SK-N-SH treated with all-trans-retinoic acid at 6 μM for 48 hours (cell line): ENCODE measurements around the gene WHRN.

Experiments used
- ARNTL ChIP-seq: fragments of 450-650 bp; formaldehyde crosslinking; IDR thresholded peaks from 2 replicates; pipeline ENCODE4 v1.5.0; 2020; ENCODE audit warnings: low read depth, mild to moderate bottlenecking, moderate library complexity, borderline replicate concordance
- CREB5 ChIP-seq: fragments of 250-450 bp; sonication (Bioruptor Pico); IDR thresholded peaks from 2 replicates; pipeline ENCODE4 v1.5.1; 2020; ENCODE audit warnings: low read depth, mild to moderate bottlenecking, moderate library complexity
- ESRRG ChIP-seq: fragments of 250-450 bp; sonication (Bioruptor Pico); IDR thresholded peaks from 2 replicates; pipeline ENCODE4 v1.6.1; 2021; ENCODE audit warnings: mild to moderate bottlenecking
- GLIS3 ChIP-seq: fragments of 250-450 bp; sonication (Bioruptor Pico); IDR thresholded peaks from 2 replicates; pipeline ENCODE4 v1.5.0; 2020; ENCODE audit warnings: mild to moderate bottlenecking, moderate library complexity
- ISL1 ChIP-seq: fragments of 250-450 bp; sonication (Bioruptor Pico); IDR thresholded peaks from 2 replicates; pipeline ENCODE4 v2.1.2; 2022; ENCODE audit warnings: mild to moderate bottlenecking, moderate library complexity
- PATZ1 ChIP-seq: fragments of 250-450 bp; sonication (Bioruptor Pico); IDR thresholded peaks from 2 replicates; pipeline ENCODE4 v1.8.0; 2020; ENCODE audit warnings: mild to moderate bottlenecking, moderate library complexity, borderline replicate concordance
- POU6F1 ChIP-seq: fragments of 250-450 bp; sonication (Bioruptor Pico); IDR thresholded peaks from 2 replicates; pipeline ENCODE4 v1.8.0; 2021; ENCODE audit warnings: low read depth, mild to moderate bottlenecking, moderate library complexity, borderline replicate concordance
- PPARA ChIP-seq: fragments of 250-450 bp; sonication (Bioruptor Pico); IDR thresholded peaks from 2 replicates; pipeline ENCODE4 v1.5.0; 2020; ENCODE audit warnings: mild to moderate bottlenecking, borderline replicate concordance
- TOX ChIP-seq: fragments of 250-450 bp; sonication (Bioruptor Pico); IDR thresholded peaks from 2 replicates; pipeline ENCODE4 v1.8.0; 2021; ENCODE audit warnings: mild to moderate bottlenecking, moderate library complexity, borderline replicate concordance
- ZC3H10 ChIP-seq: fragments of 250-450 bp; sonication (Bioruptor Pico); IDR thresholded peaks from 2 replicates; pipeline ENCODE4 v1.5.1; 2021; ENCODE audit warnings: mild to moderate bottlenecking, moderate library complexity
- ZFP3 ChIP-seq: fragments of 250-450 bp; sonication (Bioruptor Pico); IDR thresholded peaks from 2 replicates; pipeline ENCODE4 v1.5.0; 2020; ENCODE audit warnings: mild to moderate bottlenecking, moderate library complexity
- ZFP30 ChIP-seq: fragments of 450-650 bp; formaldehyde crosslinking; IDR thresholded peaks from 2 replicates; pipeline ENCODE4 v1.5.0; 2022; ENCODE audit warnings: mild to moderate bottlenecking, moderate library complexity
- ZNF565 ChIP-seq: fragments of 450-650 bp; formaldehyde crosslinking; conservative IDR thresholded peaks from 2 replicates; pipeline ENCODE4 v1.5.0; 2020; ENCODE audit warnings: low read depth, mild to moderate bottlenecking, moderate library complexity
- ZNF70 ChIP-seq: fragments of 450-650 bp; formaldehyde crosslinking; IDR thresholded peaks from 2 replicates; pipeline ENCODE4 v1.5.0; 2020; ENCODE audit warnings: mild to moderate bottlenecking, moderate library complexity

- TF ChIP-seq TOX (CRISPR knock-in tag), result no peak
- no peak for TF ChIP-seq GLIS3 (CRISPR knock-in tag)
- no peak for TF ChIP-seq ESRRG
- no peak for TF ChIP-seq ZNF70
- no peak for TF ChIP-seq PATZ1
- no peak for TF ChIP-seq ZFP3 (CRISPR knock-in tag)
- TF ChIP-seq CREB5 (CRISPR knock-in tag), result no peak
- TF ChIP-seq ZFP30 (CRISPR knock-in tag), result no peak
- no peak for TF ChIP-seq ARNTL (CRISPR knock-in tag)
- TF ChIP-seq ISL1 (CRISPR knock-in tag), result no peak
- no peak for TF ChIP-seq POU6F1
- TF ChIP-seq ZC3H10 (CRISPR knock-in tag), result no peak
- TF ChIP-seq ZNF565 (CRISPR knock-in tag), result no peak
- no peak for TF ChIP-seq PPARA (CRISPR knock-in tag)
Observed at GRCh38 chr9:114412048-114412683, 93.1 kb downstream of the WHRN start.
